Lower leg skin (tissue), 4 donors: ENCODE measurements around the gene HS6ST2. TPM values are rescaled to one million over a fixed set of nuclear protein-coding genes. Genes with fewer than 3 reads are reported as not detected.

ENCODE experiments used
- DNase-seq, 2 donors: peaks; one replicate each; pipeline ENCODE4 v3.0.0-alpha.2; 2019; ENCODE audit warnings: low spot score in 2 of 2
- H3K4me3 ChIP-seq: fragments of 200-600 bp; sonication (generic); 2 replicates; pipeline ENCODE4 v1.5.1; 2017; ENCODE audit warnings: mild to moderate bottlenecking, low read depth; ENCODE audit not compliant: poor library complexity, severe bottlenecking
- CTCF ChIP-seq, 3 donors: fragments of 450-650 bp; IDR thresholded peaks; one replicate each; pipeline ENCODE4 v1.5.1; 2016; ENCODE audit warnings: antibody characterized with exemption in 3 of 3, mild to moderate bottlenecking in 3 of 3, moderate library complexity in 2 of 3
- POLR2A ChIP-seq, 2 donors: fragments of 450-650 bp; IDR thresholded peaks; one replicate each; pipeline ENCODE4 v1.6.1; 2016 to 2017; ENCODE audit warnings: antibody characterized with exemption in 2 of 2, mild to moderate bottlenecking in 1 of 2, moderate library complexity in 1 of 2
- WGBS, 2 donors: methylation state at CpG; one replicate each; pipeline ENCODE4 v1.1.5; 2018; 5-methylcytosine and 5-hydroxymethylcytosine counted together
- intact Hi-C: fragments of 100-400 bp; cut with DNase I; formaldehyde crosslinking; loops from one replicate; pipeline ENCODE4 v1.15.0; 2023; ENCODE audit warnings: low total_unique reads
- total RNA-seq, 4 donors: library from RNA; depleted of rRNA; stranded (reverse); fragments of >200 nt; gene quantifications; one replicate each; pipeline ENCODE4 v1.1.0, GENCODE V29; 2016

HS6ST2 gene
- total RNA-seq, 4 donors from 2014 or later: 0.17 to 0.29 TPM; not detected in 2

GRCh38 chrX:132967049-132967448 lies 8.6 kb upstream of the HS6ST2 start:
- intact Hi-C loops: no loop called here
- DNase-seq: no peak
- H3K4me3 ChIP-seq: no peak overlapping the region
- no peak for TF ChIP-seq POLR2A (IDR thresholded peaks at IDR 0.05)
- TF ChIP-seq CTCF (IDR thresholded peaks at IDR 0.05): no peak
- WGBS, 2 donors: 60 to 84% methylated on average over 3 of the region's 3 CpGs

- no peak for TF ChIP-seq POLR2A (IDR thresholded peaks at IDR 0.05)
- TF ChIP-seq CTCF (IDR thresholded peaks at IDR 0.05): no peak
- 83 to 86% methylated on average over 4 of the region's 4 CpGs for WGBS, 2 donors
- no peak overlapping the region for H3K4me3 ChIP-seq
- DNase-seq: no peak
- intact Hi-C loops: no loop called here
These were observed 7.0 kb upstream of the HS6ST2 start for GRCh38 chrX:132965461-132965860.

GRCh38 chrX:132961511-132961910 lies 3.1 kb upstream of the HS6ST2 start:
- WGBS, 2 donors: 61 to 93% methylated on average over 1 of the region's 1 CpG
- DNase-seq: no peak
- TF ChIP-seq CTCF (IDR thresholded peaks at IDR 0.05) (no peak), POLR2A (IDR thresholded peaks at IDR 0.05) (no peak)
- no peak overlapping the region for H3K4me3 ChIP-seq
- intact Hi-C loops: no loop called here

GRCh38 chrX:132957211-132958090 lies 978 bp downstream of the HS6ST2 start:
- no peak for TF ChIP-seq CTCF (IDR thresholded peaks at IDR 0.05)
- no peak for TF ChIP-seq POLR2A (IDR thresholded peaks at IDR 0.05)
- intact Hi-C loops: no loop called here
- 50% methylated on average over 81 of the region's 87 CpGs; no CpG with 5 or more reads in 1 of the 2 donors for WGBS, 2 donors
- no peak for DNase-seq
- no peak overlapping the region for H3K4me3 ChIP-seq

GRCh38 chrX:132956421-132957210 lies 1.8 kb downstream of the HS6ST2 start:
- TF ChIP-seq CTCF (IDR thresholded peaks at IDR 0.05): no peak
- no peak for TF ChIP-seq POLR2A (IDR thresholded peaks at IDR 0.05)
- intact Hi-C loops: no loop called here
- no peak for DNase-seq
- no peak overlapping the region for H3K4me3 ChIP-seq
- 0 to 47% methylated on average over 9 to 66 of the region's 83 CpGs for WGBS, 2 donors
